Endothelial cell of umbilical vein (primary cell): Measurements from ENCODE around the gene NCMAP. TPM values are rescaled to one million over a fixed set of nuclear protein-coding genes. Genes with fewer than 3 reads are reported as not detected.

Experiments used
- Bru-seq: library from RNA; stranded (reverse); fragments of 400-500 nt; gene quantifications from one replicate; lab custom pipeline; 2021; lab: Mats Ljungman, UMichigan
- BruChase-seq, 2 experiments: library from RNA; stranded (reverse); fragments of 400-500 nt; gene quantifications; one replicate each; lab custom pipeline; 2021; lab: Mats Ljungman, UMichigan
- BruUV-seq: library from RNA; stranded (reverse); fragments of 400-500 nt; replicated peaks from 2 replicates; lab custom pipeline; 2021; lab: Mats Ljungman, UMichigan
- CTCF ChIA-PET: fragments of 300-600, 350-600 bp; sonication (Branson Sonifier 250); formaldehyde crosslinking; loops from one replicate; lab custom pipeline; 2021; ENCODE audit warnings: antibody characterized with exemption, inconsistent platforms; lab: Charles Lee
- POLR2A ChIA-PET: fragments of 300-600, 350-600 bp; sonication (Branson Sonifier 250); formaldehyde crosslinking; loops from one replicate; lab custom pipeline; 2021; ENCODE audit warnings: antibody characterized with exemption, inconsistent platforms; lab: Charles Lee
- DNase-seq: peaks from one replicate; pipeline ENCODE4 v3.0.0-alpha.2; 2011; ENCODE audit warnings: low read depth, low spot score
- FAIRE-seq: peaks from 2 replicates; lab custom pipeline; 2011; peaks lifted over from hg19 to GRCh38; lab: Jason Lieb, UNC
- H2AFZ ChIP-seq: 2 replicates; pipeline ENCODE4 v1.6.0; 2012; ENCODE audit warnings: low read depth, low read length, control low read depth, inconsistent platforms
- H3K27ac ChIP-seq: 2 replicates; pipeline ENCODE4 v1.5.1; 2011; ENCODE audit warnings: low read depth, mild to moderate bottlenecking, control low read depth, low read length, moderate library complexity; ENCODE audit not compliant: insufficient read depth
- H3K27me3 ChIP-seq, 2 experiments: 2 replicates each; pipeline versions ENCODE4 v1.6.0 to v1.6.1; 2011; ENCODE audit warnings: low read length in 2 of 2, mixed read lengths in 1 of 2; ENCODE audit not compliant: control insufficient read depth in 2 of 2, insufficient read depth in 2 of 2
- H3K36me3 ChIP-seq, 2 experiments: 2 replicates in 1 of 2; 3 replicates in 1 of 2; pipeline ENCODE4 v1.5.1; 2011; ENCODE audit warnings: low read length in 2 of 2, mild to moderate bottlenecking in 1 of 2, moderate library complexity in 1 of 2; ENCODE audit not compliant: control insufficient read depth in 2 of 2, insufficient read depth in 2 of 2; ENCODE audit errors: extremely low read depth in 1 of 2
- H3K4me1 ChIP-seq: 3 replicates; pipeline ENCODE4 v1.5.1; 2011; ENCODE audit warnings: mild to moderate bottlenecking, low read length; ENCODE audit not compliant: control insufficient read depth, insufficient read depth; ENCODE audit errors: extremely low read depth
- H3K4me2 ChIP-seq: 2 replicates; pipeline ENCODE4 v1.6.1; 2011; ENCODE audit warnings: low read length, control low read depth, mixed read lengths; ENCODE audit not compliant: insufficient read depth
- H3K4me3 ChIP-seq, 3 experiments: fragments of 200-600 bp in 1 of 3; sonication (generic), shearing (Covaris generic) in 1 of 3; replicated peaks in 1 of 3; 2 replicates each; pipeline ENCODE4 v1.5.1; 2011 to 2016; ENCODE audit warnings: control low read depth in 3 of 3, low read length in 3 of 3, mild to moderate bottlenecking in 2 of 3, inconsistent platforms in 1 of 3, low read depth in 1 of 3, moderate library complexity in 1 of 3; ENCODE audit not compliant: insufficient read depth in 1 of 3
- H3K79me2 ChIP-seq: 2 replicates; pipeline ENCODE4 v1.6.0; 2012; ENCODE audit warnings: low read length, inconsistent platforms; ENCODE audit not compliant: control insufficient read depth, insufficient read depth
- H3K9ac ChIP-seq: replicated peaks from 2 replicates; pipeline ENCODE3; 2011; ENCODE audit warnings: low read length, control low read depth; ENCODE audit not compliant: insufficient read depth; ENCODE audit errors: extremely low read depth
- H3K9me1 ChIP-seq: replicated peaks from 3 replicates; pipeline ENCODE4 v1.6.0; 2011; ENCODE audit warnings: mild to moderate bottlenecking, low read length; ENCODE audit not compliant: control insufficient read depth, insufficient read depth; ENCODE audit errors: extremely low read depth
- H3K9me3 ChIP-seq: replicated peaks from 2 replicates; pipeline ENCODE4 v1.5.1; 2012; ENCODE audit warnings: low read length, inconsistent platforms; ENCODE audit not compliant: control insufficient read depth, insufficient read depth
- H4K20me1 ChIP-seq: replicated peaks from 2 replicates; pipeline ENCODE3; 2011; ENCODE audit warnings: mild to moderate bottlenecking, low read length; ENCODE audit not compliant: control insufficient read depth, insufficient read depth; ENCODE audit errors: extremely low read depth
- EZH2 ChIP-seq: IDR thresholded peaks from 2 replicates; pipeline ENCODE4 v1.6.1; 2012; ENCODE audit warnings: borderline replicate concordance, low read depth, mild to moderate bottlenecking, moderate library complexity, low read length, inconsistent platforms; ENCODE audit not compliant: severe bottlenecking
- JUN ChIP-seq: IDR thresholded peaks from 2 replicates; pipeline ENCODE4 v1.6.1; 2011; ENCODE audit warnings: borderline replicate concordance, low read depth; ENCODE audit not compliant: insufficient read length, insufficient read depth
- MAX ChIP-seq: IDR thresholded peaks from 2 replicates; pipeline ENCODE4 v1.6.1; 2011; ENCODE audit not compliant: insufficient read depth, insufficient read length
- MYC ChIP-seq: IDR thresholded peaks from one replicate; pipeline ENCODE4 v1.6.1; 2011; ENCODE audit warnings: mild to moderate bottlenecking, low read depth, low read length
- dilution Hi-C: fragments of 300-500 bp; cut with MboI; formaldehyde crosslinking; loops from one replicate; pipeline ENCODE4 v1.15.0; 2019; ENCODE audit warnings: low sequenced_read_pairs; ENCODE audit not compliant: extremely low pct_ligation_motif_present
- intact Hi-C: fragments of 100-400 bp; cut with micrococcal nuclease; formaldehyde crosslinking; loops from one replicate; pipeline ENCODE4 v1.10.0; 2022
- long read RNA-seq: library from polyadenylated mRNA; stranded (forward); transcript quantifications from one replicate; pipeline ENCODE4 v2.0.0, GENCODE V29; 2021
- polyA minus RNA-seq, 3 experiments: library from RNA; depleted of rRNA, polyadenylated mRNA; stranded (reverse); fragments of >200 nt; gene quantifications; 1 replicate in 1 of 3; 2 replicates in 2 of 3; pipeline ENCODE4 v1.2.3, GENCODE V29; 2011
- polyA plus RNA-seq, 4 experiments: library from polyadenylated mRNA; depleted of rRNA in 3 of 4; stranded (reverse) in 3 of 4; unstranded in 1 of 4; fragments of >200 nt; gene quantifications; 2 replicates each; pipeline versions ENCODE4 v1.2.1 to v1.2.3, GENCODE V29; 2011 to 2012; ENCODE audit warnings: missing spikeins in 1 of 4
- total RNA-seq: library from RNA; stranded (reverse); gene quantifications from 2 replicates; pipeline ENCODE4 v1.2.3, GENCODE V29; 2021

NCMAP gene
- total RNA-seq (not detected in 2 replicates), polyA plus RNA-seq (not detected in 2 replicates), polyA minus RNA-seq (not detected in 2 replicates), Bru-seq, nascent RNA (percentile 2 among the genes with signal in this experiment), BruChase-seq, experiment 1, labeled RNA remaining after a 6-hour chase (not detected), BruChase-seq, experiment 2, labeled RNA remaining after a 2-hour chase (percentile 2 among the genes with signal in this experiment)
- polyA plus RNA-seq (2011; cell fraction: cytosol; rRNA removed): not detected in 2 replicates
- not detected in 2 replicates for polyA plus RNA-seq (2011; cell fraction: nucleus; rRNA removed)
- polyA plus RNA-seq (2012): not detected in 2 replicates
- polyA minus RNA-seq (2011; cell fraction: cytosol; rRNA and poly(A)+ RNA removed): not detected
- polyA minus RNA-seq (2011; cell fraction: nucleus; rRNA and poly(A)+ RNA removed): not detected in 2 replicates
- long read RNA-seq: 0 reads

GRCh38 chr1:24555591-24556413 is at the start of gene NCMAP:
TSS of gene NCMAP (plus strand) at chr1:24556087. CDS start at chr1:24595431, 39,344 bp downstream.
- H3K4me2 ChIP-seq: no peak within 1 kb of the TSS
- no peak for DNase-seq
- dilution Hi-C loops (no loop called here), intact Hi-C loops (no loop called here)
- ChIA-PET CTCF (no interaction called here), POLR2A (no interaction called here)
- no peaks in the 10 kb centered on the region for H3K36me3 ChIP-seq
- no peaks in the 10 kb centered on the region for H3K9me3 ChIP-seq
- H3K9ac ChIP-seq: no peak within 1 kb of the TSS
- H2AFZ ChIP-seq: no peak within 1 kb of the TSS
- no peaks in the 10 kb centered on the region for H3K4me1 ChIP-seq
- FAIRE-seq: peak; percentile 71
- TF ChIP-seq JUN: no peak
- no peak for TF ChIP-seq MYC
- peak; percentile 68 for TF ChIP-seq EZH2
- TF ChIP-seq MAX: no peak
- H4K20me1 ChIP-seq: no peaks in the 10 kb centered on the region
- H3K27ac ChIP-seq: no peak within 1 kb of the TSS
- H3K9me1 ChIP-seq: no peaks in the 10 kb centered on the region
- H3K4me3 ChIP-seq: no peak within 1 kb of the TSS
- H3K27me3 ChIP-seq: peaks cover 40 to 44% of the 10 kb centered on the region in 2 experiments
- H3K79me2 ChIP-seq: no peaks in the 10 kb centered on the region
- BruUV-seq: no TSS peak
